HG03066 (cell line): Measurements from ENCODE around the gene BMPR1A.
"Not testable (repeated sequence)": the region's sequence is repeated elsewhere in the genome, so short reads cannot be mapped to it uniquely, and the experiment has no call there.

Experiments
- ATAC-seq: cut with Tn5 transposase; IDR thresholded peaks from one replicate; pipeline ENCODE4 v1.9.1; 2021; ENCODE audit warnings: low read depth; ENCODE audit not compliant: unreplicated experiment

BMPR1A gene

GRCh38 chr10:86728056-86728455, 28.4 kb upstream of the BMPR1A start:
- no peak for ATAC-seq

DNA sequence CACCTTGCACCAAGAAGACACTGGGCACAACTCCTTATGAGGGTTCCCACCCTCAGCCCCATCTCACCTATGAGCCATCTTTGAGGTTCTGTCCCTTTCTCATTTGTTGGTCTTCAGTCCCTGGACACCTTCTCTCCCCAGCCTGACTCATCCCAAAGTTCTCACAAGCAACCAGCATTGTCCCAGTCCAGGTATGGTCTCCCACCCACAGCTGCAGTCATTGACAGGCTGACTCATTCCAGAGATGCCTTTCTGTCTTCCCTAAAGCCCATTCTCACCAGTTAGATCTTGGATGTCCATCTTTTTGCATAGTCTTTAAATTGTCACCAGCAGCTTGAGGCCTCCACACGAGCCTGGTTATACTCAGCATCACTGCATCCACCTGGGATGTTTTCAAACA, 26.7 kb upstream of the BMPR1A start:
- no peak for ATAC-seq

DNA sequence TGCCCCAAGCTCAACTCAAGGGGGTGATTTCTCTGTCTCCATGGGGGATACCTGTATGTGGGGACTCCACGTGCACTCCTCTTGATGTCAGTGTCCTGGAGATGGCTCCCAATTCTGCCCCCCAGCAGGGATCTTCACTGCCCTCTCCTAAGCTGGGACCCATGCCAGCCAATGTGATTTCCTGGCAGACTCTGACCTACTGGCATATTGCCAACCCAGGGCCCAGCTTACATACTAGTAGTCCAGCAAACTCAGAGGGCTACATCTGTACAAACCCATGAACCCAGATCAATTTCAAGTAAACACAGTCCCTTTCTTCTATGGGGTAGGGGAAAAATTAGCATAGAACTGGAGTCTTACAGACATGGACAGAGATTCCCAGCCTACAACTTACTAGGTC, 26.2 kb upstream of the BMPR1A start:
- ATAC-seq, result no peak

DNA sequence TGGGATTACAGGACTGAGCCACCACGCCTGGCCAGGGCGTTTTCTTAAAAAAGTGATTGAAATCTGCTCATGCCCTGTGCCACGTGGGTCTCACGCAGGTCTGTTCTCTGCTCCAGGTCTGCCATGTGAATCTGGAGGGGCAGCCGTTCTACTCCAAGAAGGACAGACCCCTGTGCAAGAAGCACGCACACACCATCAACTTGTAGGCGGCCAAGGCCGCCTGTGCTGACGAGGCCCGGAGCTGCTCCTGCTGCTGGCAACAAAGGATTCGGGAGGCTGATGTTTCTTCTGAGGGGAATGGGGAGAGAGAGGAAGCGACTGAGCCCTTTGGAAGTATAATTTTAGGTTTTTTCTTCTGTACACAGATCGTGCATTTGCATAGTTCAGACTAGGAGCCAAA, 23.6 kb upstream of the BMPR1A start:
- ATAC-seq, result no peak

GRCh38 chr10:86733260-86733671, 23.2 kb upstream of the BMPR1A start:
- no peak for ATAC-seq

- ATAC-seq, result no peak
Observed at GRCh38 chr10:86734207-86734988, 22.0 kb upstream of the BMPR1A start.

GRCh38 chr10:86735278-86735677, 21.1 kb upstream of the BMPR1A start:
- ATAC-seq, result not testable (repeated sequence)

DNA sequence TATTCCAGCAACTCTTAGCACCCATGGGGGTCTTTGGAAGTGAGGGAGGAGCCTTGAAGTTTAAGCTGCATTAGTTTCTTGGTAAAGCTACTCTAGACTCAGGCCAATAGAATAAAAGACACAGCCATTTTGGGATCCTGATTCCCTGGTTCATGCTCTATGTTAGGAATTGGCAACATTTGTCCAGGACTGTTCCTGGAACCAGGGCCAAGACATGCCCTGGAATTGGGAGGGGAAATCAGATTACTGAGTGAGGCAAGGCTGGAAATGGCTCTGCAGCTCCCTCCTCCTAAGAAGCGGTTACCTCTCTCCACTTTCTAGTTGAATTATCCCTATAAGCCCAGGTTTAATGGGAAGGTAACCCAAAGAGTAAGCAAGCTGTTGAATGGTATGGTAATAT, 14.2 kb upstream of the BMPR1A start:
- ATAC-seq, result no peak

DNA sequence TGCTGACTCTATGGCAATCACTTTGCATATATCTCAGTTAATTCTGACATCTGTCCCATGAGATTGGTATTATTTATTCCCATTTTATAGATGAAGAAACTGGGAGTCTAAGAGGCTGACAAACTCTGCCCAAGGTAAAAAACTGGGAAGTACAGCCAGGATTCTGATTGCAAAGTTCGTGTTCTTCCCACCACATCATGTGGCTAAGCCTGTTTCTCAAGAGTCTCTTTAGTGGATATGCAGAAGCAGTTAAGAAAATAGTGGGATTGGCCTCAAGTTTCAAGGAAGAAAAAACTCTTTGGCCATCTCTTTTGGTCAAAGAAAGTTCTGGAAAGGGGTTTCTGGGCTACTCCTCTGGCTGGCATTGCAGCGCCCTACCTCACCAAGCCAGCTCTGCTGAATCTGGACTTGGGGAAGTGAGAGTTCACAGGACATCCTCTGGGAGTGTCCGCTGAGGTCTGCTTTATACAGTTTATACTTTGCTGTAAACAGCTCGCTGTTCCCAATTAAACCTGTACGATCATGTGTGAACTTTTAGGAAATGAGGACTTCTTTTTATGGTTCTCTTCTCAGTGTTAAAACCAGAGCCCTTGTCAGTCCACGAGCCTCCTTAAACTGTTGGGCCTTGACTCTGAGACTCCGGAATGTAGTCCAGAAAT, 12.2 kb upstream of the BMPR1A start:
- ATAC-seq, result no peak

- no peak for ATAC-seq
Observed at GRCh38 chr10:86747796-86748581, 8.4 kb upstream of the BMPR1A start.

- no peak for ATAC-seq
Observed at GRCh38 chr10:86749854-86750253, 6.6 kb upstream of the BMPR1A start.

DNA sequence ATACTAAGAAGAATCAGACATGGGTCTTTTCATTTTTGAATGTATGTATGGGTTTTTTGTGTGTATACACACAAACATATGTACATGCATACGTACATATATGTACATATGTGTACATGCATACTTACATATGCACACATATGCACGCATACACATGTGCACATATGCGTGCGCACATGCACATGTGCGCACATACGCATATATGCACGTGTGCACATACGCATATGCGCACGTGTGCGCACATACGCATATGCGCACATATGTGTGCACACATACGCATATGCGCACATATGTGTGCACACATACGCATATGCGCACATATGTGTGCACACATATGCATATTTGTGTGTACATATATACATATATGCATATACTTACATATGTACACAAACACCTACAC, 4.9 kb upstream of the BMPR1A start:
- ATAC-seq, result no peak

GRCh38 chr10:86752311-86752710, 4.1 kb upstream of the BMPR1A start:
- no peak for ATAC-seq

DNA sequence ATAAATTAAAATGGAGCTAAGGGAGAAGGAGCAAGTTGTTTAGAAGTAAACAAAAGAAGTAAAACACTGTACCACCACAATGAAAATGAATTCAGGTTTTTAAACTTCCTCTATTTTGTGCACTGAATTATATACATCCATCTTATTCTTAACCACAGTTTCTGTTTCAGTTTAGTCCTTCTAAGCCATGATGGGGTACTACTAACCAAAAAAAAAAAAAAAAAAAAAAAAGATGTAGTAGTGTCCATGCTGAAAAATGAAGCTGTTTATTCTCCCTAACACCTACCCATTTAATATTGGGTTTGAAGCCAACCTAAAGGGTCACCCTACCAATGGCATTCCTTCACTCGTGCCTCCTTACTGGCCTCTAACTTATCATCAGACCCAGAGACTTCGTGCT, 3.4 kb upstream of the BMPR1A start:
- ATAC-seq, result no peak

DNA sequence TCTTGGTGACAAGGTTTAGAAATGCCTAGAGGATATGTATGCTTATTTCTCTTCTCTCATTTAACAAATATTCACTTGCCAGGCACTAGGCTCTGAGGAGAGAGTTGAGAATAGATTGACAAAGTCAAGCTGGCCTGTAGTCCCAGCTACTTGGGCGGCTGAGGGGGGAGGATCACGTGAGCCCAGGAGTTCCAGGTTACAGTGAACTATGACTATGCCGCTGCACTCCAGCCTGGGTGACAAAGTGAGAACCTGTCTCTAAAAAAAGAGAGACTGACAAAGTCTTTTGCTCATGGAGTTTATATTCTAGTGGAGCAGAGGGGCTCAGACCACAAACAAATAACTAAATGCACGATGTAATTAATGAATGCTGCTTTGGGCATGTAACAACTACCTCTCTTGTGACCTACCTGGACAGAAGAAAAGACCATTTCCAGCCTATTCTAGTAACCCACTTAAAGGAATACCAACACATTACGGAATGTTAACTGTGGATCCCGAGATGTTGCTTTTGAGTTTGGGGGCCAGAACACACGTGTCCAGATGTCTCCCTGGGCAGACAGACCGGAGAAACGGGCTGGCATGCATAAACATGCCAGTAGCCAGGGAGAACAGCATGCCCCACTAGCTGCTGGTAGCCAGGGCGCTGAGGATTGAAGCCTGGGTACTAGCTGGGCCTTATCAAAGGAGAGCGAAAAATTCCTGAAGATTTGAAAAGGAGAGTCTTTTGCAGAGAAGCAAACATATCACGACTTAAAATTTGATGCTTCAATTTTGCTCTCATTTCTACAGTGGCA, 2.6 kb upstream of the BMPR1A start:
- no peak for ATAC-seq

- ATAC-seq, result no peak
Observed at GRCh38 chr10:86755454-86755739, 1.0 kb upstream of the BMPR1A start.

GRCh38 chr10:86755740-86756510, 494 bp upstream of the BMPR1A start:
- ATAC-seq, result peak; percentile 74

- no peak for ATAC-seq
Observed at GRCh38 chr10:86757113-86757972, 924 bp downstream of the BMPR1A start.
